Muscle of leg (tissue), 11 donors: ENCODE measurements around the gene MYO1F. TPM values are rescaled to one million over a fixed set of nuclear protein-coding genes. Genes with fewer than 3 reads are reported as not detected.

ENCODE experiments used
- DNase-seq: peaks from one replicate; pipeline ENCODE4 v3.0.0; 2013
- H3K27ac ChIP-seq: one replicate; pipeline ENCODE4 v1.5.1; 2013; ENCODE audit warnings: mild to moderate bottlenecking, low read length, control low read depth
- H3K27me3 ChIP-seq: one replicate; pipeline ENCODE4 v1.6.1; 2013; ENCODE audit warnings: low read length; ENCODE audit not compliant: control insufficient read depth, insufficient read depth
- H3K36me3 ChIP-seq: one replicate; pipeline ENCODE4 v1.6.1; 2013; ENCODE audit warnings: low read length; ENCODE audit not compliant: control insufficient read depth, insufficient read depth
- H3K4me1 ChIP-seq: one replicate; pipeline ENCODE4 v1.6.1; 2013; ENCODE audit warnings: low read length; ENCODE audit not compliant: control insufficient read depth, insufficient read depth
- H3K4me3 ChIP-seq: one replicate; pipeline ENCODE4 v1.5.1; 2013; ENCODE audit warnings: low read length, control low read depth
- H3K9me3 ChIP-seq: replicated peaks from 2 replicates; pipeline ENCODE4 v1.6.1; 2013; ENCODE audit warnings: low read depth, low read length; ENCODE audit not compliant: control insufficient read depth
- WGBS: methylation state at CpG from one replicate; pipeline ENCODE4 v1.1.5; 2013; ENCODE audit warnings: missing lambda C conversion rate; ENCODE audit not compliant: insufficient coverage; 5-methylcytosine and 5-hydroxymethylcytosine counted together
- polyA plus RNA-seq, 8 donors: library from polyadenylated mRNA; unstranded; fragments of 120-200 nt; gene quantifications; one replicate each; pipeline versions ENCODE4 v1.2.1 to v1.2.3, GENCODE V29; 2013; ENCODE audit warnings: inconsistent platforms in 1 of 8, low replicate concordance in 1 of 8; ENCODE audit not compliant: insufficient read length in 8 of 8, insufficient read depth in 1 of 8
- total RNA-seq: library from RNA; stranded (reverse); fragments of 120-200 nt; gene quantifications from one replicate; pipeline ENCODE4 v1.2.4, GENCODE V29; 2013

Gene MYO1F
- total and polyA plus RNA-seq, 9 donors: 2.3 to 9.2 (median 5.3) TPM

DNA sequence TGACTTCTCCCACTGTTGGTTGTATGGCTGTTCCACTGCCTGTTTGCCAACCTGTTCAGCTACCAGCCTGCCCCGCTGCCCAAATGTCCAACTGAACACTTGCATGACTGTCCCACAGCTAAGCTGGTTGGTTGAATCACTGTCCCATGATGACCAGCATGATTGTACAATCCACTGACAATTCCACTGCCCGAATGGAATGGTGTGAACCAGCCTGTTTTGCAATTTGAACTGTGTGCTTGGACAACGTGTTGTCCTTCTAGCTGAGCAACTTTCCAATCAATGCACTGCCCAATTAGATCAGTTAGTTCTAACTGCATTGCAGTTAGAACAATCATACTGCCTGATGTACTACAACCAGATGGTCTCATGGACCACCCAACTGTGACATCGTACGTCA lies 24.6 kb upstream of the MYO1F start:
- Histone ChIP-seq H3K4me1 (no peaks in the 10 kb centered on the region), H3K36me3 (peaks cover 40% of the 10 kb centered on the region), H3K4me3 (no peak overlapping the region), H3K27ac (no peak overlapping the region), H3K9me3 (peaks cover 10% of the 10 kb centered on the region), H3K27me3 (no peaks in the 10 kb centered on the region)
- WGBS: 87% methylated on average over 3 of the region's 5 CpGs
- no peak for DNase-seq

DNA sequence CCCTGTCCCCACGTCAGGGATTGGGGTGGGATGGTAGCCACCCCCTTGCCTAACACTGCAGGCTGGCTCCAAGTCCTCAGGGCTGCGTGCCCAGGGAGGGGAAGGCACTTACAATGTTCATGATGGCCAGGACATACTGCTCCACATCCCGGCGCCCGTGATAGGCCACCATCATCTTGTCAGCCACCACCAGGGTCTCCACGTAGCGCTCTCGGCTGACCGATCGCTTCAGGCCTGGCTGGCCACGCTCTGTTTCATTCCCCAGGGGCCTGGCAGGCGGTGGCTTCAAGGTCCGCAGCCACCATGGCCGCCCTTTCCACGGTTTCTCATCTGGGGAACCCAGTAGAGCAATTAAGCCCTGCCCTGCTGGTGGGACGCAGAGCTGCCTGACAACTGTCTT lies 23.6 kb upstream of the MYO1F start:
- WGBS: 97% methylated on average over 15 of the region's 16 CpGs
- peaks cover 36% of the 10 kb centered on the region for H3K36me3 ChIP-seq
- H3K9me3 ChIP-seq: peaks cover 10% of the 10 kb centered on the region
- no peak overlapping the region for H3K27ac ChIP-seq
- DNase-seq: no peak
- H3K4me3 ChIP-seq: no peak overlapping the region
- H3K27me3 ChIP-seq: no peaks in the 10 kb centered on the region
- H3K4me1 ChIP-seq: no peaks in the 10 kb centered on the region

DNA sequence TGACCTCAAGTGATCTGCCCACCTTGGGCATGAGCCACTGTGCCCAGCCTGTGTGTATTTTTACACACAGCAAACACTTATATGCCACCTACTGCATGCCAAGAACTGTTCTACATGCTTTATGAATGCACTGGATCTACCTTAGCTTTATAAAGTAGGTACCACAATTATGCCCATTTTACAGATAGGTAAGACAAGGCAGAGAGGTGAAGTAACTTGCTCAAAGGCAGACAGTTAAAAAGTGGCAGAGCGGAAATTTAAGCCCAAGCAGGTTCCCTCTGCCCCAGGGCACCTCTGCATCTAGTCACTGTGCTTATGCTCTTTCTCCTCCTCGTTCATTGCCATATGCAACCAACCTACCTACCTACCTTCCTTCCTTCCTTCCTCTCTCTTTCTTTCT lies 22.8 kb upstream of the MYO1F start:
- peaks cover 7% of the 10 kb centered on the region for H3K9me3 ChIP-seq
- no peaks in the 10 kb centered on the region for H3K4me1 ChIP-seq
- 89% methylated on average over 2 of the region's 2 CpGs for WGBS
- H3K4me3 ChIP-seq: no peak overlapping the region
- H3K36me3 ChIP-seq: peaks cover 39% of the 10 kb centered on the region
- H3K27ac ChIP-seq: no peak overlapping the region
- no peak for DNase-seq
- H3K27me3 ChIP-seq: no peaks in the 10 kb centered on the region

DNA sequence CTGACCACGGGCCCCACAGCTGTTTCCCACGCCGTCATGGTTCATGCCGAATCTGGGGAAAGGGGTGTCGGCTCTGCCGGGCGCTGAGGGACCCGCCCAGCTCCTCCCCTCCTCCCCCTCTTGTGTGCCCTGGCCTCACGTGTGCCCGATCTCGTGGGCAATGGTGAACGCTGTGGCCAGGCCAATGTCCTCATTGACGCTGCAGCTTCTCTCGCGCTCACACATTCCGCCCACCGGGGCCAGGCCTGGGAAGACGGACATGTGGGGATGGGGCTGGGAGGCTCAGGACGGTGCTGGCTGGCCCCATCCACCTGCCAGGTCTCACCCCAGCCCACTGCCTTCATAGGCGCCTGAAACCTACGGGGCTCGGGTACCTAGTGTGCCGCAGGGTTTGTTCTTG lies 18.9 kb upstream of the MYO1F start:
- no peak for DNase-seq
- Histone ChIP-seq H3K4me3 (no peak overlapping the region), H3K36me3 (peaks cover 24% of the 10 kb centered on the region), H3K27me3 (peaks cover 8% of the 10 kb centered on the region), H3K27ac (no peak overlapping the region), H3K4me1 (peaks cover 15% of the 10 kb centered on the region), H3K9me3 (peaks cover 7% of the 10 kb centered on the region)
- 81% methylated on average over 12 of the region's 23 CpGs for WGBS

DNA sequence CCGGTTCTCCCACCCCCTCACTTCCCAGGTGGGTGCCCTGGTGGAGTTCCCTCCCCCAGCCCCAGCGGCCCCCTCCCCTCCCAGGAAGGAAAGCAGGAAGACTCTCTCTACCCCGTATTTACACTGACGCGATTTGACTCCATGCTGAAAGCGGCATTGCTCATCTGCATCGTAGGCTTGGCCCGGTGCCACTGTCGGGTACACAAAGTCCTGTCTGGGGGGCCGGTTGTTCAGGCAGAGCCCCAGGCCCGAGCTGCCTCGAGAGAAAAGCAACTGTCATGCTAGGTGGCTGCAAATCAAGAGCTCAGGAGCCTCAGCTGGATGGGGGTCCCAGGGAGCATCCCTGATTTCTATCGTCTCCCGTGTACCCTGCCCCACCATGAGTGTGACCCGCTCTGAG lies 18.4 kb upstream of the MYO1F start:
- H3K4me1 ChIP-seq: peaks cover 15% of the 10 kb centered on the region
- peaks cover 19% of the 10 kb centered on the region for H3K36me3 ChIP-seq
- H3K9me3 ChIP-seq: peaks cover 7% of the 10 kb centered on the region
- no peak for DNase-seq
- H3K27me3 ChIP-seq: peaks cover 8% of the 10 kb centered on the region
- H3K27ac ChIP-seq: no peak overlapping the region
- WGBS: 75% methylated on average over 13 of the region's 15 CpGs
- H3K4me3 ChIP-seq: no peak overlapping the region

- H3K9me3 ChIP-seq: peaks cover 7% of the 10 kb centered on the region
- no peak for DNase-seq
- H3K4me1 ChIP-seq: peaks cover 15% of the 10 kb centered on the region
- H3K36me3 ChIP-seq: peaks cover 21% of the 10 kb centered on the region
- peaks cover 8% of the 10 kb centered on the region for H3K27me3 ChIP-seq
- H3K27ac ChIP-seq: no peak overlapping the region
- WGBS: 100% methylated on average over 2 of the region's 2 CpGs
- no peak overlapping the region for H3K4me3 ChIP-seq
Observed at GRCh38 chr19:8593931-8594330, 16.7 kb upstream of the MYO1F start.

DNA sequence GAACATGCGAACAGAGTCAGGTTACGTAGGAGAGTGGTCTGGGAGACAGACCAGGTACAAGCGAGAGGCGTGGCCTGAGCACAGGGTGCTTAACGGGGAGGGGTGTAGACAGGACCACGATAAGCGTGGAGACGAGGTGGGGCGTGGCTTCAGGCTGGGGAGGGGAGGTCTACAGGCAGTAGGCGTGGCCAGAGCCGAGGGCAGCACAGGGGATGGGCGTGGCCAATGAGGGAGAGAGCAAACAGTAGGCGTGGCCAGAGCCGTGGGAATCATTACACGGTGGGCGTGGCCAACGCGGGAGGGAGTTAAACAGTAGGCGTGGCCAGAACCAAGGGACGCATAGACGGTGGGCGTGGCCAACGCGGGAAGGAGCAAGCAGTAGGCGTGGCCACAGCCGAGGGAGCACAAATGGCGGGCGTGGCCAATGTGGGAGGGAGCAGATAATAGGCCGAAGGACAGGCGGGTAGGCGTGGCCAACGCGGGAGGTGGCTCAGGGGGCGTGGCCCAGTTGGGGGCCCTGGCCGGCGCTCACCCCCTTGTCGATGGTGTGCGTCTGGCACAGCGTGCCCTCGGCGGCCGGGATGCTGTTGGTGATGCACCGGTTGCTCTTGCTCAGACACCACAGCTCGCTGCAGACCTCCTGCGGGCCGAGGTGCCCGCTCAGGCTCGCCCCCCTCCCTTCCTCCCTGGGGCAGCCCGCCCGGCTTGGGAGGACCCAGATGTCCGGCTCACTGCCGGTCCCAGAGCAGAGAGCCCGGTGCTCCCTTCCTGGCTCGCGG lies 15.2 kb upstream of the MYO1F start:
- peak; percentile 95 for DNase-seq
- Histone ChIP-seq H3K36me3 (peaks cover 21% of the 10 kb centered on the region), H3K4me3 (peak overlapping the region; percentile 26), H3K27ac (peak overlapping the region; percentile 29), H3K9me3 (peaks cover 7% of the 10 kb centered on the region), H3K4me1 (peaks cover 15% of the 10 kb centered on the region), H3K27me3 (peaks cover 8% of the 10 kb centered on the region)
- under 1% methylated on average over 52 of the region's 55 CpGs for WGBS

DNA sequence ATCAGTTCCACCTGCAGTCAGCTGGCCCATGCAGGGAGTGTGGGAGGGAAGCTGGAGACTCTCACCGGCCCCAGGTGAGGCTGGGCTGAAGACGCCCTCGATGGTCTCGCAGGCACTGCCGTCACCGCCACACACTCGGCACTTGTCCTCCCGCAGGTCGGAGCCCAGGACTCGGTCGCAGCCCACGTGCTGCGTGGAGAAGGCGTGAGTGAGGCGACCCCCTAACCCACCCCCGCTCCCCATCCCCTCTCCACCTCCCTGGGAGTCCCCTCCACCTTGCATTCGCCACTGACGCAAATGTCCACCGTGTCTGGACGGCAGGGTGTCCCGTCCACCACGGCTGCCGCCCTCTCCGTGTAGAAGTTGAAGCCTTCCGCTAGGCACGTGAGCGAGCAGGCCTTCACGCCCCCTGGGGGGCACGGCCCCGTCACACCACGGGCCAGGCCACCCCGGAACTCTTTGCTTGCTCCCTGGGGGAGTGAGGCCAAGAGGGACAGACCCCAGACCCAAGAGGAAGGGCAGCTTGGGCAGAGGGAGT lies 12.0 kb upstream of the MYO1F start:
- peaks cover 18% of the 10 kb centered on the region for H3K36me3 ChIP-seq
- H3K9me3 ChIP-seq: peaks cover 7% of the 10 kb centered on the region
- H3K27ac ChIP-seq: no peak overlapping the region
- H3K27me3 ChIP-seq: peaks cover 8% of the 10 kb centered on the region
- peaks cover 15% of the 10 kb centered on the region for H3K4me1 ChIP-seq
- WGBS: 88% methylated on average over 21 of the region's 32 CpGs
- DNase-seq: no peak
- no peak overlapping the region for H3K4me3 ChIP-seq

DNA sequence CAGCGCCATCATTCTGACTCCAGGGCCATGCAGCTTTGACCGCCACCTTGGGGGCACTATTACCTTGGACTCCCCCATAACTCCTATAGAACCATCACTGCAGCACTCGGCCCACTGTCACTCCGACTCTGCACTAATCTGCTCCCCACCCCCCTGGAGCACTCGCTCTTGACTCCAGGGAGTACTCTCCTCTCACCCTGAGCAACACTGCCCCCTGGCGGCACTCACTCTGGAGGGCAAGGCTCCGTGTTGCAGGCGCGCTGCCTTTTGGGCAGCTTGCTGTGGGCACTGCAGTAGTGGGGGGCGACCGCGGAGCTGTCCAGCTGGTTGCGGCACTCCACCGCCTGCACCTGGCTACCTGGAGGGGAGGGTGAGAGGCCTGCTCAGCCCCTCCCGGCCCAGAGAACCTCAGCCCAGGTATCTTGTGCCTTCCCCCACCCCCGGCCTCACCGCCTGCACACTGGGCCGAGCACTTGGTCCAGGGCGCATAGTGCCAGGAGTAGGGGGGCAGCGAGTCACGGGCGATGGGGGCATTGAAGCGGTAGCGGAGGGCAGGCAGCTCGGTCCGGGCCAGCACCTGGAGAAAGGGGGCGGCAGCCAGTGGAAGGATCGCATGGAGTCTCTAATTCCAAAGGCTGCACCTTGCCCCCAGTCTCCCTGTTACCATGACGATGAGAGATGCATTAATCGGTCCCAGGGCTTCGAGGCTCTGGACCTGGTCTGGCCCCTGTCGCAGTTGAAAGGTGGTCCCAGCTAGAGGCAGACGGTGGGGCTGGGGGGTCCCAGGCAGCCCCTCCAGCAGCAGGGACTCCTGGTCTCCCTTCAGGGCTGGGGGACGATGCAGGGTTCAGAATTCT lies 8.9 kb upstream of the MYO1F start:
- Histone ChIP-seq H3K27ac (no peak overlapping the region), H3K4me3 (no peak overlapping the region), H3K27me3 (no peaks in the 10 kb centered on the region), H3K4me1 (no peaks in the 10 kb centered on the region), H3K9me3 (no peaks in the 10 kb centered on the region), H3K36me3 (peaks cover 22% of the 10 kb centered on the region)
- no peak for DNase-seq
- 65% methylated on average over 25 of the region's 34 CpGs for WGBS
